MCF 10A (cell line): ENCODE data around the gene UBXN2A. TPM values are rescaled to one million over a fixed set of nuclear protein-coding genes. Genes with fewer than 3 reads are reported as not detected.
A peak's percentile ranks its signal among the peaks of the same experiment; 100 is the strongest.

Experiments used
- BruUV-seq: library from RNA; stranded (reverse); fragments of 400-500 nt; replicated peaks from 2 replicates; lab custom pipeline; 2021; lab: Mats Ljungman, UMichigan
- CTCF ChIA-PET: fragments of 300-600 bp; sonication (Branson Sonifier 250); formaldehyde crosslinking; extraction: SDS; loops from one replicate; lab custom pipeline; 2021; ENCODE audit warnings: antibody characterized with exemption, inconsistent platforms; lab: Yijun Ruan, JAX
- POLR2A ChIA-PET: fragments of 300-600, 350-650 bp; sonication (Branson Sonifier 250); formaldehyde crosslinking; extraction: SDS; loops from one replicate; lab custom pipeline; 2020; ENCODE audit warnings: antibody characterized with exemption, inconsistent platforms; lab: Yijun Ruan, JAX
- DNase-seq: peaks from one replicate; pipeline ENCODE4 v3.0.0-alpha.2; 2018; ENCODE audit not compliant: unreplicated experiment
- H3K27ac Mint-ChIP-seq: one replicate; pipeline ENCODE4 v1.8.0; 2022; ENCODE audit warnings: mild to moderate bottlenecking, low read depth, mixed read lengths; ENCODE audit not compliant: unreplicated experiment
- H3K27me3 Mint-ChIP-seq: one replicate; pipeline ENCODE4 v1.8.0; 2022; ENCODE audit warnings: mixed read lengths; ENCODE audit not compliant: insufficient read depth, unreplicated experiment
- H3K36me3 Mint-ChIP-seq: one replicate; pipeline ENCODE4 v1.8.0; 2022; ENCODE audit warnings: mild to moderate bottlenecking, moderate library complexity, mixed read lengths; ENCODE audit not compliant: insufficient read depth, unreplicated experiment
- H3K4me1 Mint-ChIP-seq: one replicate; pipeline ENCODE4 v1.8.0; 2022; ENCODE audit warnings: mixed read lengths; ENCODE audit not compliant: insufficient read depth, unreplicated experiment
- H3K4me3 Mint-ChIP-seq: one replicate; pipeline ENCODE4 v1.8.0; 2022; ENCODE audit warnings: mild to moderate bottlenecking, moderate library complexity, mixed read lengths; ENCODE audit not compliant: unreplicated experiment
- H3K9me3 Mint-ChIP-seq: one replicate; pipeline ENCODE4 v1.8.0; 2022; ENCODE audit warnings: mixed read lengths; ENCODE audit not compliant: unreplicated experiment
- CTCF ChIP-seq: fragments of 200-600 bp; IDR thresholded peaks from one replicate; pipeline ENCODE4 v1.8.0; 2022; ENCODE audit warnings: antibody characterized with exemption, mild to moderate bottlenecking; ENCODE audit not compliant: unreplicated experiment
- intact Hi-C: fragments of 100-400 bp; cut with micrococcal nuclease; formaldehyde crosslinking; loops from 2 replicates; pipeline ENCODE4 v1.14.1; 2022
- total RNA-seq: library from RNA; stranded (reverse); gene quantifications from 2 replicates; pipeline ENCODE4 v1.2.3, GENCODE V29; 2022

Gene UBXN2A
- total RNA-seq, 1 experiment from 2014 or later: 13.0 TPM

GRCh38 chr2:23905155-23905554 is 35.1 kb upstream of the UBXN2A start:
- DNase-seq: no peak
- Mint-ChIP-seq H3K9me3 (no peaks in the 10 kb centered on the region), H3K4me3 (no peak overlapping the region), H3K36me3 (peaks cover 6% of the 10 kb centered on the region), H3K4me1 (peaks cover 22% of the 10 kb centered on the region), H3K27me3 (no peaks in the 10 kb centered on the region), H3K27ac (no peak overlapping the region)
- intact Hi-C loops: no loop called here
- BruUV-seq: no TSS peak
- TF ChIP-seq CTCF: no peak
- POLR2A ChIA-PET: interaction anchor here (1.2 to 8.0 kb wide), 2 partner anchors 21 to 172 kb away, joined by 4 to 144 read pairs; partner anchors contain the start of gene ATAD2B
- CTCF ChIA-PET: interaction anchor here (1.0 kb wide), 1 partner anchor 17 kb away, joined by 3 read pairs; no protein-coding TSS in a partner anchor

GRCh38 chr2:23912054-23912453 is 28.2 kb upstream of the UBXN2A start:
- Mint-ChIP-seq H3K4me3 (no peak overlapping the region), H3K27me3 (no peaks in the 10 kb centered on the region), H3K9me3 (no peaks in the 10 kb centered on the region), H3K4me1 (peaks cover 23% of the 10 kb centered on the region), H3K36me3 (peaks cover 6% of the 10 kb centered on the region), H3K27ac (no peak overlapping the region)
- POLR2A ChIA-PET: interaction anchor here (0.9 to 4.2 kb wide), 3 partner anchors 11 to 264 kb away, joined by 3 to 29 read pairs (median 3); partner anchors contain the start of gene ATAD2B
- no TSS peak for BruUV-seq
- DNase-seq: peak; percentile 40
- CTCF ChIA-PET: interaction anchor here (0.6 to 0.7 kb wide), 2 partner anchors 207 to 549 kb away, joined by 3 to 4 read pairs; no protein-coding TSS in a partner anchor
- TF ChIP-seq CTCF: no peak
- intact Hi-C loops: no loop called here

GRCh38 chr2:23915327-23915726 is 24.9 kb upstream of the UBXN2A start:
- Mint-ChIP-seq H3K27me3 (no peaks in the 10 kb centered on the region), H3K27ac (no peak overlapping the region), H3K36me3 (peaks cover 5% of the 10 kb centered on the region), H3K4me1 (peaks cover 18% of the 10 kb centered on the region), H3K9me3 (no peaks in the 10 kb centered on the region), H3K4me3 (no peak overlapping the region)
- BruUV-seq: no TSS peak
- DNase-seq: no peak
- ChIA-PET CTCF (interaction anchor here (0.6 kb wide), 2 partner anchors 10 to 110 kb away, joined by 3 read pairs; no protein-coding TSS in a partner anchor), POLR2A (interaction anchor here (0.7 to 1.8 kb wide), 4 partner anchors 10 to 15 kb away, joined by 3 to 4 read pairs (median 4); partner anchors contain the start of gene ATAD2B)
- no peak for TF ChIP-seq CTCF
- intact Hi-C loops: no loop called here

DNA sequence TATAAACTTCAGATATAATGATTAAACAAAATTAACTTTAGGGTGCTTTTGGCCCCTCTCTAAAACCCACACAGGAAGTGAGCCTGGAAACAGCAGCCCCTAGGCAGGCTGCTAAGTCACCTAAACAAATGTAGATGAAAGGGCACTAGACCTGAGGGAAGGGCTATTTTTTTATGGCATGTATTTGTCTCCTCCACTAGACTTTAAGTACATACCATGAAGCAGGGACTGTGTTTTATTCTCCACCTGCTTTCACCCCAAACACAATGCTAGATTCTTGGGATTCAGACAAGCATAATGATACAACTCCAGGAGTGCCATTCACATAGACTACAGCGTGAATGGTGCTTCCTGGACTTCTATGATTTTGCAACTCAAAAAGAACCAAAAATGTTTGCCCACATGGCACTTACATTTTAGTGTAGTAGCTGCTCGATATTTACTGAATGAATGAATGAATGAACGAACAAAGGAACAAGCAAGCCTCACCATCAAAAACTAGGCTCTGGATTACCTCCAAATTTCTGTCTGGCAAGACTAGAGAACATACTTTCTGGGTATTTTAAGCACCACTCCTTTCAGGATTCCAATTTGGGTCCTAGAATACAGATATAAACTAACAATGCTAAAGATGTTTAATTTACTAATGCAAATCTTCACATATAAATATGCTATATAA is 23.4 kb upstream of the UBXN2A start:
- intact Hi-C loops: no loop called here
- Mint-ChIP-seq H3K27ac (no peak overlapping the region), H3K4me3 (no peak overlapping the region), H3K4me1 (peaks cover 18% of the 10 kb centered on the region), H3K36me3 (peaks cover 5% of the 10 kb centered on the region), H3K9me3 (no peaks in the 10 kb centered on the region), H3K27me3 (no peaks in the 10 kb centered on the region)
- BruUV-seq: no TSS peak
- CTCF ChIA-PET: interaction anchor here (0.7 to 2.0 kb wide), 3 partner anchors 9 to 198 kb away, joined by 3 to 6 read pairs (median 4); no protein-coding TSS in a partner anchor
- TF ChIP-seq CTCF: no peak
- POLR2A ChIA-PET: interaction anchor here (0.7 to 3.2 kb wide), 2 partner anchors 9 to 442 kb away, joined by 3 to 15 read pairs; partner anchors contain the start of gene ATAD2B
- no peak for DNase-seq
